HepG2 (cell line): ENCODE data around the gene DQX1. TPM values are rescaled to one million over a fixed set of nuclear protein-coding genes. Genes with fewer than 3 reads are reported as not detected.

Source experiments
- AGO1 ChIP-seq: fragments of 200-400 bp; formaldehyde crosslinking; IDR thresholded peaks from 2 replicates; pipeline ENCODE4 v1.6.1; 2017; ENCODE audit warnings: mild to moderate bottlenecking, low read depth, low read length, moderate library complexity; ENCODE audit not compliant: poor library complexity, severe bottlenecking
- DNMT1 ChIP-seq: sonication (generic); formaldehyde crosslinking; IDR thresholded peaks from 2 replicates; pipeline ENCODE4 v1.5.1; 2020; ENCODE audit warnings: mild to moderate bottlenecking, missing genetic modification reagents
- EED ChIP-seq: sonication (generic); formaldehyde crosslinking; IDR thresholded peaks from 2 replicates; pipeline ENCODE4 v1.5.0; 2020; ENCODE audit warnings: mild to moderate bottlenecking, missing genetic modification reagents
- GABPB1 ChIP-seq: IDR thresholded peaks from 2 replicates; pipeline ENCODE4 v1.6.1; 2016; ENCODE audit warnings: mild to moderate bottlenecking, missing genetic modification reagents, moderate library complexity, missing compliant biosample characterization
- GPBP1L1 ChIP-seq: sonication (generic); formaldehyde crosslinking; IDR thresholded peaks from 2 replicates; pipeline ENCODE4 v1.5.0; 2020; ENCODE audit warnings: mild to moderate bottlenecking, missing genetic modification reagents
- KAT8 ChIP-seq: IDR thresholded peaks from 2 replicates; pipeline ENCODE4 v1.6.1; 2016; ENCODE audit warnings: missing genetic modification reagents, missing compliant biosample characterization
- KLF11 ChIP-seq: IDR thresholded peaks from 2 replicates; pipeline ENCODE4 v1.6.1; 2016; ENCODE audit warnings: missing compliant biosample characterization
- MXD4 ChIP-seq: IDR thresholded peaks from 2 replicates; pipeline ENCODE4 v1.6.1; 2016; ENCODE audit warnings: mild to moderate bottlenecking, missing biosample characterization, missing genetic modification reagents
- POGZ ChIP-seq: sonication (generic); formaldehyde crosslinking; IDR thresholded peaks from 2 replicates; pipeline ENCODE4 v1.4.0; 2020; ENCODE audit warnings: mild to moderate bottlenecking, missing genetic modification reagents
- SMC3 ChIP-seq: IDR thresholded peaks from 2 replicates; pipeline ENCODE4 v1.6.1; 2011; ENCODE audit warnings: low read length, improper control_type of control experiment
- SNAPC2 ChIP-seq: sonication (generic); formaldehyde crosslinking; IDR thresholded peaks from 2 replicates; pipeline ENCODE4 v1.8.1; 2022; ENCODE audit warnings: mild to moderate bottlenecking, missing genetic modification reagents
- SRF ChIP-seq: IDR thresholded peaks from 2 replicates; pipeline ENCODE4 v1.6.1; 2011; ENCODE audit warnings: mild to moderate bottlenecking, low read depth, low read length, moderate library complexity
- ZMYM4 ChIP-seq: sonication (generic); formaldehyde crosslinking; IDR thresholded peaks from 2 replicates; pipeline ENCODE4 v1.8.1; 2023; ENCODE audit warnings: mild to moderate bottlenecking, missing genetic modification reagents
- ZNF280D ChIP-seq: sonication (generic); formaldehyde crosslinking; IDR thresholded peaks from 2 replicates; pipeline ENCODE4 v1.5.1; 2020; ENCODE audit warnings: mild to moderate bottlenecking, missing genetic modification reagents
- ZNF343 ChIP-seq: sonication (generic); formaldehyde crosslinking; IDR thresholded peaks from 2 replicates; pipeline ENCODE4 v1.4.0; 2020; ENCODE audit warnings: mild to moderate bottlenecking, missing genetic modification reagents
- ZNF460 ChIP-seq: sonication (generic); formaldehyde crosslinking; IDR thresholded peaks from 2 replicates; pipeline ENCODE4 v1.5.1; 2020; ENCODE audit warnings: missing genetic modification reagents, mild to moderate bottlenecking, borderline replicate concordance
- ZNF576 ChIP-seq: sonication (generic); formaldehyde crosslinking; IDR thresholded peaks from 2 replicates; pipeline ENCODE4 v1.4.0; 2020; ENCODE audit warnings: mild to moderate bottlenecking, missing genetic modification reagents
- ZNF777 ChIP-seq: sonication (generic); formaldehyde crosslinking; IDR thresholded peaks from 2 replicates; pipeline ENCODE4 v1.4.0; 2020; ENCODE audit warnings: missing genetic modification reagents
- ZNF782 ChIP-seq: sonication (generic); formaldehyde crosslinking; IDR thresholded peaks from 2 replicates; pipeline ENCODE4 v1.4.0; 2020; ENCODE audit warnings: missing genetic modification reagents, mild to moderate bottlenecking, borderline replicate concordance
- ZNF816 ChIP-seq: sonication (generic); formaldehyde crosslinking; IDR thresholded peaks from 2 replicates; pipeline ENCODE4 v1.8.0; 2022; ENCODE audit warnings: missing genetic modification reagents, mild to moderate bottlenecking, borderline replicate concordance
- ZNF878 ChIP-seq: sonication (generic); formaldehyde crosslinking; IDR thresholded peaks from 2 replicates; pipeline ENCODE4 v1.8.1; 2023; ENCODE audit warnings: mild to moderate bottlenecking, missing genetic modification reagents, moderate library complexity
- ZSCAN9 ChIP-seq: IDR thresholded peaks from 2 replicates; pipeline ENCODE4 v1.6.1; 2016; ENCODE audit warnings: borderline replicate concordance
- polyA plus RNA-seq, 8 experiments: library from polyadenylated mRNA; depleted of rRNA in 3 of 8; stranded (reverse) in 7 of 8; unstranded in 1 of 8; fragments of >200 nt; fragmentation: Illumina TruSeq in 4 of 8; extraction: Trizol in 4 of 8; gene quantifications; 2 replicates each; pipeline versions ENCODE4 v1.2.1 to v1.2.3, GENCODE V29; 2011 to 2016; ENCODE audit warnings: low read depth in 4 of 8, missing spikeins in 1 of 8, mixed read lengths in 1 of 8; ENCODE audit not compliant: insufficient read depth in 1 of 8
- total RNA-seq, 5 experiments: library from RNA; depleted of rRNA; stranded (reverse); fragments of >200 nt; fragmentation: Illumina TruSeq; extraction: Trizol; gene quantifications; 2 replicates each; pipeline ENCODE4 v1.2.3, GENCODE V29; 2016; ENCODE audit warnings: low read depth in 1 of 5
- TF ChIP-seq, protein P1 (sequence below): sonication (generic); formaldehyde crosslinking; conservative IDR thresholded peaks from 2 replicates; pipeline ENCODE4 v1.8.0; 2022; ENCODE audit warnings: low read depth, missing genetic modification reagents

Gene DQX1
- total and polyA plus RNA-seq, 2 of the 13 experiments (the other 11 are each of a cell fraction or from before 2014, with no cell fraction given) = 27.6 to 89.8 TPM

- TF ChIP-seq KLF11 = 0 out of 2 replicates have a peak, but pooled peaks have one; percentile 65
- TF ChIP-seq SNAPC2 (CRISPR knock-in tag) = no peak
- peak; percentile 69; the same call in 1 of the 2 replicates for TF ChIP-seq ZNF343 (CRISPR knock-in tag)
- peak; percentile 38; the same call in 1 of the 2 replicates for TF ChIP-seq SRF
- TF ChIP-seq, protein P1, sequence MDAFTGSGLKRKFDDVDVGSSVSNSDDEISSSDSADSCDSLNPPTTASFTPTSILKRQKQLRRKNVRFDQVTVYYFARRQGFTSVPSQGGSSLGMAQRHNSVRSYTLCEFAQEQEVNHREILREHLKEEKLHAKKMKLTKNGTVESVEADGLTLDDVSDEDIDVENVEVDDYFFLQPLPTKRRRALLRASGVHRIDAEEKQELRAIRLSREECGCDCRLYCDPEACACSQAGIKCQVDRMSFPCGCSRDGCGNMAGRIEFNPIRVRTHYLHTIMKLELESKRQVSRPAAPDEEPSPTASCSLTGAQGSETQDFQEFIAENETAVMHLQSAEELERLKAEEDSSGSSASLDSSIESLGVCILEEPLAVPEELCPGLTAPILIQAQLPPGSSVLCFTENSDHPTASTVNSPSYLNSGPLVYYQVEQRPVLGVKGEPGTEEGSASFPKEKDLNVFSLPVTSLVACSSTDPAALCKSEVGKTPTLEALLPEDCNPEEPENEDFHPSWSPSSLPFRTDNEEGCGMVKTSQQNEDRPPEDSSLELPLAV (CRISPR knock-in tag) = no peak
- peak; percentile 42 for TF ChIP-seq POGZ
- no peak for TF ChIP-seq ZNF816 (CRISPR knock-in tag)
- TF ChIP-seq KAT8 (CRISPR knock-in tag) = peak; percentile 94
- TF ChIP-seq ZNF782 (CRISPR knock-in tag) = peak; percentile 94; the same call in 1 of the 2 replicates
- peak; percentile 94 for TF ChIP-seq ZMYM4 (CRISPR knock-in tag)
- TF ChIP-seq EED (CRISPR knock-in tag) = peak; percentile 91
- peak; percentile 96 for TF ChIP-seq GABPB1 (CRISPR knock-in tag)
- TF ChIP-seq ZNF280D (CRISPR knock-in tag) = peak; percentile 74; the same call in 1 of the 2 replicates
- no peak; the same call in 1 of the 2 replicates for TF ChIP-seq ZNF878 (CRISPR knock-in tag)
- TF ChIP-seq SMC3 = peak; percentile 35; the same call in 1 of the 2 replicates
- TF ChIP-seq DNMT1 (CRISPR knock-in tag) = peak; percentile 98
- TF ChIP-seq MXD4 = peak; percentile 85
- TF ChIP-seq ZNF460 (CRISPR knock-in tag) = no peak
- no peak for TF ChIP-seq GPBP1L1 (CRISPR knock-in tag)
- TF ChIP-seq ZNF777 (CRISPR knock-in tag) = peak; percentile 91
- peak; percentile 98 for TF ChIP-seq AGO1
- TF ChIP-seq ZSCAN9 (CRISPR knock-in tag) = peak; percentile 62; the same call in 1 of the 2 replicates
- peak; percentile 10; the same call in 1 of the 2 replicates for TF ChIP-seq ZNF576
These were observed 18.7 kb downstream of the DQX1 start, which contains the start of gene PCGF1 (continued) for GRCh38 chr2:74507145-74507925.
